GM20431 (cell line): ENCODE results near the gene SCUBE2.

Experiments
- in situ Hi-C: fragments of 300-500 bp; cut with MseI, MboI; formaldehyde crosslinking; loops from one replicate; pipeline ENCODE4 v1.15.0; 2020; ENCODE audit warnings: low sequenced_read_pairs; ENCODE audit not compliant: unreplicated experiment

The SCUBE2 gene

GRCh38 chr11:9077164-9077563, 14.2 kb downstream of the SCUBE2 start:
- in situ Hi-C loops = no loop called here

- in situ Hi-C loops = no loop called here
Measured at GRCh38 chr11:9076661-9077060, 14.7 kb downstream of the SCUBE2 start.

GRCh38 chr11:9076046-9076445, 15.4 kb downstream of the SCUBE2 start:
- in situ Hi-C loops = no loop called here

GRCh38 chr11:9075556-9075955, 15.8 kb downstream of the SCUBE2 start:
- in situ Hi-C loops = no loop called here

- in situ Hi-C loops = no loop called here
Measured at GRCh38 chr11:9074338-9075029, 16.9 kb downstream of the SCUBE2 start.

GRCh38 chr11:9073466-9074225, 17.8 kb downstream of the SCUBE2 start:
- in situ Hi-C loops = no loop called here

GRCh38 chr11:9072626-9073176, 18.7 kb downstream of the SCUBE2 start:
- in situ Hi-C loops = no loop called here

GRCh38 chr11:9071692-9072091, 19.7 kb downstream of the SCUBE2 start:
- in situ Hi-C loops = no loop called here

- in situ Hi-C loops = no loop called here
Measured at GRCh38 chr11:9070749-9071491, 20.5 kb downstream of the SCUBE2 start.

- in situ Hi-C loops = no loop called here
Measured at GRCh38 chr11:9069862-9070470, 21.4 kb downstream of the SCUBE2 start.

GRCh38 chr11:9069256-9069655, 22.1 kb downstream of the SCUBE2 start:
- in situ Hi-C loops = no loop called here

GRCh38 chr11:9066433-9066925, 24.9 kb downstream of the SCUBE2 start:
- in situ Hi-C loops = no loop called here

- in situ Hi-C loops = no loop called here
Measured at GRCh38 chr11:9065607-9066432, 25.6 kb downstream of the SCUBE2 start.

GRCh38 chr11:9061807-9062206, 29.6 kb downstream of the SCUBE2 start:
- in situ Hi-C loops = no loop called here

GRCh38 chr11:9060700-9061111, 30.7 kb downstream of the SCUBE2 start:
- in situ Hi-C loops = no loop called here

GRCh38 chr11:9059406-9059805, 32.0 kb downstream of the SCUBE2 start:
- in situ Hi-C loops = no loop called here

GRCh38 chr11:9057888-9058287, 33.5 kb downstream of the SCUBE2 start:
- in situ Hi-C loops = no loop called here

GRCh38 chr11:9057007-9057406, 34.4 kb downstream of the SCUBE2 start:
- in situ Hi-C loops = no loop called here

- in situ Hi-C loops = no loop called here
Measured at GRCh38 chr11:9056467-9056866, 34.9 kb downstream of the SCUBE2 start.
